Right lung (tissue), 5 donors: ENCODE data around the gene BEST2. TPM values are rescaled to one million over a fixed set of nuclear protein-coding genes. Genes with fewer than 3 reads are reported as not detected.

ENCODE experiments used
- DNase-seq, 2 donors: peaks; one replicate each; pipeline ENCODE4 v3.0.0-alpha.2; 2013
- polyA plus RNA-seq, 5 donors: library from polyadenylated mRNA; unstranded; fragments of 120-200 nt; gene quantifications; one replicate each; pipeline versions ENCODE4 v1.2.1 to v1.2.3, GENCODE V29; 2013; ENCODE audit warnings: inconsistent platforms in 1 of 5, low replicate concordance in 1 of 5; ENCODE audit not compliant: insufficient read length in 5 of 5, insufficient read depth in 1 of 5

Gene BEST2
- polyA plus RNA-seq, 5 donors: 0.09 to 0.19 (median 0.15) TPM; not detected in 1

GRCh38 chr19:12727745-12728433, 23.7 kb upstream of the BEST2 start:
- no peak for DNase-seq

GRCh38 chr19:12730064-12730463, 21.5 kb upstream of the BEST2 start:
- no peak for DNase-seq

- no peak for DNase-seq
Observed at GRCh38 chr19:12731337-12731736, 20.3 kb upstream of the BEST2 start.

GRCh38 chr19:12733369-12734214, 18.0 kb upstream of the BEST2 start:
- no peak for DNase-seq

- DNase-seq: peak; percentile 95 to 96
Observed at GRCh38 chr19:12736995-12737834, 14.4 kb upstream of the BEST2 start, which contains the start of gene GET3. TSS of gene GET3 (plus strand) at chr19:12737497. CDS start at chr19:12737506, 9 bp downstream.

GRCh38 chr19:12737835-12738351, 13.7 kb upstream of the BEST2 start:
- DNase-seq: no peak

- DNase-seq: no peak
Observed at GRCh38 chr19:12745166-12745897, 6.3 kb upstream of the BEST2 start.

GRCh38 chr19:12748489-12748888, 3.1 kb upstream of the BEST2 start:
- DNase-seq: no peak

GRCh38 chr19:12749938-12750521, 1.6 kb upstream of the BEST2 start:
- no peak for DNase-seq

- no peak for DNase-seq
Observed at GRCh38 chr19:12750851-12751250, 740 bp upstream of the BEST2 start.

GRCh38 chr19:12752056-12752781, 628 bp downstream of the BEST2 start:
- DNase-seq: no peak

GRCh38 chr19:12754465-12755196, 3.0 kb downstream of the BEST2 start:
- no peak for DNase-seq

GRCh38 chr19:12756150-12756883, 4.7 kb downstream of the BEST2 start:
- no peak for DNase-seq

- DNase-seq: peak in 1 of 2 donors; percentile 58
Observed at GRCh38 chr19:12757544-12758274, 6.1 kb downstream of the BEST2 start.

GRCh38 chr19:12759686-12760085, 8.1 kb downstream of the BEST2 start:
- DNase-seq: no peak

GRCh38 chr19:12763100-12763499, 11.5 kb downstream of the BEST2 start:
- no peak for DNase-seq

GRCh38 chr19:12764698-12765097, 13.1 kb downstream of the BEST2 start:
- DNase-seq: no peak

GRCh38 chr19:12766051-12766521, 14.5 kb downstream of the BEST2 start:
- DNase-seq: peak; percentile 49 to 71
